ENCODE measurements around the gene MLC1.

MLC1 gene

GRCh38 chr22:50034126-50035081 is 50.8 kb downstream of the MLC1 start:
- no peak for DNase-seq

DNA sequence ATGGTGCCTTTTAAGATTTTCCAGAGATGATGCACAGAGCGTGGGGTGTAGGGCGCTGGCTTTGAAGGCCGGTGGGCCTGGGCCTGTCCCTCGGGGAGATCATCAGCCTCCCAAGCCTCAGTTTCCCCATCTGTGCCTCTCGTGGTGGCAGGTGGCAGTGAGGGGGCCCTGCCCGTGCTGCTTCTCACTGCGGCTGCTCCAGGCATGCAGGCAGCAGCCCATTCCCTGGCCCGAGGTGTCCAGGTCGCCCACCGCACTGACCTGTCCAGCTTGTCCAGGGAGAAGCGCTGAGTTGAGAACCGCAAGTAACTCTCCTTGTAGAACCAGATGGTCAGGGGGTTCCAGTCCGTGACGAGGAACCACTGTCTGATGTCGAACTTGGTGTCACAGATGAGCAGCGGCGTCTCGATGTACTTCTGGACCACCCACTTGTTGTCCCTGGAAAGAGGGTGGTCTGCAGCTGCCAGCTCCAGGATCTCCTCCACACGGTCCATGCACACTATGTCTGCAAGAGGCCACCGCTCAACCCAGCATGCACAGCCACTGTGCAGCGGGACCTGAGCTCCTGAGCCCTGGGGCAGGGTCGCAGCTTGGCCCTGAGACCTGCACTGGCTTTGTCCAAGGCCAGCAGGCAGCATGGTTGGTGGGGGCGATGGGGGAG is 52.2 kb downstream of the MLC1 start:
- DNase-seq = no peak

DNA sequence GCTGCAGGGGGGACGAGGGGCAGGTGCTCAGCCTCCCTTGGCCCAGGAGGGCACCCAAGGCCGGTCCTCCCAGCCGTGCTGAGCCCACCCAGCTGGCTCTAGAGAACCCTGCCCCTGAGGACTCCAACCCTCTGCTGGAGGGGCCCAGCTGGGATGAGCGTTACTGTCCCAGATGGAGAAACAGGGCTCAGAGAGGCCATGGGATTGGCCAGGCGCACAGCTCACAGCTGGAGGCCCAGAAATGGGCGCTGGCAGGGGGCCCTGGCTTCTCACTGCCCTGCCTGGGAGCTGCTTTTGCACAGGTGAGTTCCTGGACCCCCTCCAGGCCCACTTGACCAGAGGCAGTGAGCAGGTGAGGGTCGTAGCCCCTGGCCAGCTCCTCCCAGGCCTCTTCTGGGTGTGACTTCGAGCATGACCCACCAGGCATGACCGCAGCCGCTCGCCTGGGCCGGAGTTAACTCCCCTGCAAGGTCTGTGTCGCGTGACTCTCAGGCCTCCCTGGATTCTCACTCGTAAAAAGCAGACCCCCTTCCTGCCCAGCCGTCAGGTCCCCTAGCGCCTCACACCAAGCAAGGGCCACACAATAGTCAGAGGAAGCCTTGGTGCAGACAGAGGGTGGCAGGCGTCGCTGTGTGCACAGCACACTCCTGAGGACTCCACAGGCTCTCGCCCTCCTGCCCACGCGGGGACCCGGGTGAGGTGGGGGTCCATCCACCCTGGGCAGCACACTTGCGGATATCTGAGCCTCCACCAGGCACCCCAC is 52.9 kb downstream of the MLC1 start:
- DNase-seq = no peak

DNA sequence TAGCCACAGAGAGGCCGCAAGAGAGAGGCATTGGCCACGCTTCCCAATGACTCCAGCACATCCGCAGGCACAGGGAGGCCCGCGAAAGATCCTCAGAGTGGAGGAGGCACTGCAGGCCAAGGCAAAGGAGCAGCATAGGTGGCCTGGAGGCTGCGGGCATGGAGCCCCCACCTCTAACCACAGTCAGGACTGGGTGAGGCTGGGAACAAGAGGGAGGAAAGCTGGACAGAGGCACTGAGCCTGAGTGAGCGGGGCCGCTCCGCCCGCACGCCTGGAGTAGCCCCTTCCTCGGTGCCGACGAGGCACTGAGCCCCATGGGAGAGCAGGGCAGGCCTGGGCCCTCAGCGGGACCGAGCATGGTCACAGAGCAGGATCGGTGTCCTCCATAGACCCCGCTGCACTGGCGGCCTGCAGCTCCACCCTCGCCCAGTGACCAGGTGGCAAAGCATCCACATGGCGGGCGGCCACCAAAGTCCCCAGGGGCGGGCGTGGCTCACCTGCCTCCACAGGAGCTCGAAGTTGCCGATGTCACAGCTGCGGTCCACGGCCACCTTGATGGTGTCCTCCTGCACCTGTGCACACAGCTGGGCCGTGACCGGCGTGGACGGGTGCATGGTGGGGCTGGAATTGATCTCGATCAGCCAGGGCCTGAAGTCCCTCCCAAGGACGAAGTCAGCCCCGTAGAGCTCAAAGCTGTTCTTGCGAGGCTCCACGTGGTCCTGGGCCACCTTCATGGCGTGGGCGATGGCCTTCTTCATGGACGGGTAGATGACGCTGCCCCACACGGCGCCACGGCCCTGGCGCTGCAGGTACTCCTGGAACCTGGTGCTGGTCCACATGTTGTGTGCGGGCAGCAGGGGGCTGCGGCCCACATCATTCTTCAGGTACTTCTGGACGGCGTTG is 53.8 kb downstream of the MLC1 start:
- no peak for DNase-seq

GRCh38 chr22:50030297-50031188 is 54.7 kb downstream of the MLC1 start:
- DNase-seq = peak; percentile 2 to 29

- DNase-seq = no peak
These were observed 57.3 kb downstream of the MLC1 start for GRCh38 chr22:50027639-50028537.

GRCh38 chr22:50025993-50026392 is 59.2 kb downstream of the MLC1 start:
- no peak for DNase-seq

- no peak for DNase-seq
These were observed 62.9 kb downstream of the MLC1 start for GRCh38 chr22:50022171-50022819.

- DNase-seq = no peak
These were observed 64.6 kb downstream of the MLC1 start for GRCh38 chr22:50020606-50021005.

DNA sequence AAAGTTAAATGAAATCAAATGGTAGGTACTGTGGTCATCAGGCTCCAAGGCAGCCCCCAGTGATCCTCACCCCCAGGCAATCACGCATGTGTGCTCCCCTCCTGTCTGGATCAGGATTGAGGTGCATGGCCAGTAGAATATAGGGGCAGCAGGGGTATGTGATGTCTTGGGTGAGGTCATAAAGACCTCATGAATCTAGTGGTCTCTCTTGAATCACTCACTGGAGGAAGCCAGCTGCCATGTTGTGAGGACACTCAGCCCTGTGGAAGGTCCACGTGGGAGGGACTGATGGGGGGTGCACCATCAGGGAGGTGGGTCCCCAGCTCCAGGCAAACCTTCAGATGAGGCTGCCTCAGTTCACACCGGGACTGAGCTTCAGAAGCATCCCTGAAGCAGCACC is 65.9 kb downstream of the MLC1 start:
- no peak for DNase-seq

DNA sequence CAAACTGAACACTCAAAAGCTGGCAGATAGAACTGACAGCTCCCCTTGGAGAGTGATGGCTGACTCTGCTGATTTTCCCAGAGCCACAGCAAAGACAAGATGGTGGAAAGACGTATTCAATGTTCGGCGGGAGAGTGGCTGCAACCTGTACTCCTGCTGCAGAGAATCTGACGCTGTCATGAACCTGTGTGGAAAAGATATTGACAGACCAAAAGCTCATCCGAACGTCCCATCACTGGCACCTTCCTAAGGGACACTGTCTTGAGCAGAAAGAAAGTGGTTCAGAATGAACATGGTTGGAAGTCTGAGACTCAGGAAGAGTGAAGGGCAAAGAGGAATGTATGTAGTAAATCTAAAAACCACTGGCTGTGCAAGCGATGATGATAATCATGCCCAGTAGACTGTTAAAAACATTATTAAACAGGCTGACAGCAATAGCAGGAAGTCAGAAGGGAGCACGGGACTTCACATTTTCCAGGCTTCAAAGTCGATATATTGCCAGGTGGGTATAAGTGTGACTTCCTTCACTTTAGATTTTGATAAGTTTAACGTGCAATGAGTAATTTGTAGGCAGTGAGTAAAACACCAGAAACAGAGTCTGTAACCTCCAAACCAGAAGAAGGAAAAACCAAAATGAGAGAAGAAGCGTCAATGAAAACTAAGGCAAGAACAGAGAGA is 66.5 kb downstream of the MLC1 start:
- DNase-seq = no peak

DNA sequence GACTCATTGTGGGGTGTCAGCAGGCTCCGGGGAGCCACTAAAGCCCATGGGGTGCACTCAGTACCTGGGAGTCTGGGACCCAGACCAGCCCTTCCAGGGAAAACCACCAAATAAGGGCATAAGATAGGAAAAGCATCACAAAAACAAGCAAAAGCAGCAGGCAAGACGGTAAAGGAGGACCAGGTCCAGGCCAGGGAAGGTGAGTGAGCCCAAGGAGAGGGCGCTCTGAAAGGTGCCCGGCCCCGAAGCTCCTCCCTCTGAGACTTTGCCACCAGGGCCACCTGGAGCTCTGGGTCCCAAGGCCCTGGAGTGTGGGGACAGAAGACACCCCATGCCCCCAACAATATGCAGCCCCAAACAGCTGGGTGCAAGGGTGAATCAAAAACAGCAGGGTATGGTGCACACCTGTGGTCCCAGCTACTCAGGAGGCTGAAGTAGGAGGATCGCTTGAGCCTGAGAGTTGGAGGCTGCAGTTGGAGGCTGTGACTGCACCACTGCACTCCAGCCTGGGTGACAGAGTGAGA is 67.5 kb downstream of the MLC1 start:
- DNase-seq = no peak

- DNase-seq = no peak
These were observed 68.1 kb downstream of the MLC1 start for GRCh38 chr22:50016988-50017700.

DNA sequence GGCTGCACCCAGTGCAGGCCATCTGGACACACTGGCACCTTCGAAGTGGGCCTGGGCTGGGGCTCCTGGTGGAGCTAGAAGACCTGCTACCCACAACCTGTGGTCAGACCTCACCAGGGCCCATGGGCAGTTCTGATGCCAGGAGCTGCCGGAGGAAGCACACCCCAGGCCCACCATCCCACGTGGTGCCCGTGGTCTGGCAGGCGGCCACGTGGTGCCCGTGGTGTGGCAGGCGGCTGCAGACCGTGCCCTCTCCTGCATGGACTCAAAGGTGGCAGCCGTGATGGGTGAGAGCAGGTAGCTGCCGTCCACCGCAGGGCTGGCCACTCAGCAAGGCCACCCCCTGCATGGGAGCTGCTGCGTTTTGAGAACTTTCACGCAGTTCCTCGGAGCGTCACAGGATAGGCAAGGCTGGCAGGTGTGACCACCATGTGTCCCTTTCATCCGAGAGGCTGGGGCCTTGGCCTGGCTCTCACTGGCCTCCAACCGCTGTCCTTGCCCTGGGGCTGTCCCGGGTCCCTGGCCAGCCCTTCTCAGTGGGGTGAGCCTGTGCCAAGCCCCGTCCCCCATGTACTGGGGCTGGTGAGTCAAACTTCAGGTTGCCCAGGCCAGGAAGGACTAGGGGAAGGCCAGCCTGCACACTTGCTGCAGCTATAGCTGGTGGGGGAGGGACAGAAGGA is 68.8 kb downstream of the MLC1 start:
- DNase-seq = no peak

DNA sequence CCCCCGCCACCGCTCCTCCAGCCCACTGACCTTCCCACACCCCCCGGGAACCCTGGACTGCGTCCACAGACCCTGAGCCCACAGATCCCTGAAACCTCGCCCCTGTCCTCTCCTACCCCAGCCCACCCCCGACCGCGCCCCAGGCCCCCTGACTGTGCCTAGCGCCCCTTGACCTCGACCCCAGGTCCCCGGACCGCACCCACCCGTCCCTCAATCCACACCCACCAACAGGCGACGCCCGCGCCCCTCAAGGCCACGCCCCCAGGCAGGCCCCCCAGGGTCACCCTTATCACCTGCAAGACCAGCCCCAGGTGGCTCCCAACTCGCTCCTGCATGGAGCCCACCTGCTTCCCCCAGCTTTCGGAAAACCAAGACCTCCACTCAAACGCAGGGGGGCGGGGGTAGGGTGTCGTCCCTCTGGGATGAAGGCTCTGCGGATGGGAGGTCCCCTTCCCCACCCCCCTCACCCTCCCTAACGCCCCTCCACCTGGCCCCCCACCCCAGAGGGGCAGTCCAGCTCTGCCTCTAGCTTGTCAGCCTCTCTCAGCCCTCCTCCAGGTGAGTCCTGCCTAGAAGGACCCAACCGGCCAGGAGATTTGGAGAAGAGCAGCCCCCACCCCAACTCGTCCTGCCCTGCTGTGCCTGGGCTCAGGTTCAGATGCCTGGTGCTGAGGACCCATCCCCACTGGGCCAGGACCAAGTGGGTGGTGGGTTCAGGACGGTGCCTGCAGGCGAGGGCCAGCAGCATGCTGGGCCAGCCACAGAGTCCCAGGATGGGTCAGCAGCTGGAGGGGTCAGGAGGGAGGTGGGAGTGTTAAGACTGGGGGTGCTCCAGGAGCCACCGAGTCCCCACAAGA is 69.5 kb downstream of the MLC1 start:
- no peak for DNase-seq

GRCh38 chr22:50014655-50015401 is 70.4 kb downstream of the MLC1 start:
- no peak for DNase-seq

Measured in hippocampal formation (tissue), 2 donors.